Femur (tissue), 1 donor: Measurements from ENCODE around the gene ZNF609.

Experiments used
- DNase-seq: peaks from one replicate; pipeline ENCODE4 v3.0.0-alpha.2; 2017

The ZNF609 gene

GRCh38 chr15:64460206-64460723 is at the start of gene ZNF609:
Gene ZNF609, plus strand, starts transcription at chr15:64460578. Its CDS starts 38,842 bp downstream, at chr15:64499420.
- peak; percentile 96 for DNase-seq

- DNase-seq, result no peak
These were observed 48.2 kb upstream of the ZNF609 start for GRCh38 chr15:64412216-64412615.

DNA sequence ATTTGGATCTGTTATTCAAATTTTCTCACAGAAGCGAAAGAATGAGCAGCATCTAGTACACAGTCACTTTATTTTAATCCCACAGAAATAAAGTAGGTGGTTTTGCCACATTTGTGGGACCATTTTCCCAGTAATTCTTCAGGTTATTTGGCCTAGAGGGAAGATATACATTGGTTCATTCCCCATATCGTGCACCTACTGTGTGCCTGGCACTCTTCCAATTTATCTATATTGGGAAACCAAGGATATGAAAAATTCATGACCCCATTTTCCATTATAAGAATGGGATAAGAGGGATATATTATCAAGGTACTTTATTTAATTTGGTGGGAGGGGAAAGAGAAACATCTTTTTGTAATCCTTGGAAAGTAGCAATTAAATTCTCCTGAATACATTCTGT is 37.7 kb upstream of the ZNF609 start:
- no peak for DNase-seq

DNA sequence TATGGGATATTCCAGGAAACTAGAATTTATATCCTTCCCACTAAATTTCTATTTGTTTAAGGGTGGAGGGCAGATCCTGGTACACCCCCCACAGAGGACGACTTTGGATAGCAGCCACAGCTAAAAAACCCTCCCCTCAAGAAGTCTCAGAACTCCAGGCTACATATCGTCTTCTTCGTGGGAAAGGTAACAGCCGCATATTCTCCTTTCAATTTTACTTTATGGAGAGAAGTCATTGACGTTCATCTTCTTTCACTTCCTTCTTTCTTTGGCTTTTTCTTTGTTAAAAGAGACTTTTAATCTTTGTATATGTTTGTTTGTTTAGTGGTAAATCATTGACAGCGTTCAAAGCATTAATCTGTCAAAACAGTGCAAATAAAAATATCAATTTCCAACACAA is 36.4 kb upstream of the ZNF609 start:
- no peak for DNase-seq

- DNase-seq, result no peak
These were observed 35.2 kb upstream of the ZNF609 start for GRCh38 chr15:64425221-64425620.

GRCh38 chr15:64426845-64427465 is 33.4 kb upstream of the ZNF609 start:
- DNase-seq, result no peak

GRCh38 chr15:64429448-64429847 is 30.9 kb upstream of the ZNF609 start:
- DNase-seq, result no peak

- DNase-seq, result peak; percentile 62
These were observed 30.2 kb upstream of the ZNF609 start for GRCh38 chr15:64430000-64430735.

- no peak for DNase-seq
These were observed 22.4 kb upstream of the ZNF609 start for GRCh38 chr15:64437982-64438381.

DNA sequence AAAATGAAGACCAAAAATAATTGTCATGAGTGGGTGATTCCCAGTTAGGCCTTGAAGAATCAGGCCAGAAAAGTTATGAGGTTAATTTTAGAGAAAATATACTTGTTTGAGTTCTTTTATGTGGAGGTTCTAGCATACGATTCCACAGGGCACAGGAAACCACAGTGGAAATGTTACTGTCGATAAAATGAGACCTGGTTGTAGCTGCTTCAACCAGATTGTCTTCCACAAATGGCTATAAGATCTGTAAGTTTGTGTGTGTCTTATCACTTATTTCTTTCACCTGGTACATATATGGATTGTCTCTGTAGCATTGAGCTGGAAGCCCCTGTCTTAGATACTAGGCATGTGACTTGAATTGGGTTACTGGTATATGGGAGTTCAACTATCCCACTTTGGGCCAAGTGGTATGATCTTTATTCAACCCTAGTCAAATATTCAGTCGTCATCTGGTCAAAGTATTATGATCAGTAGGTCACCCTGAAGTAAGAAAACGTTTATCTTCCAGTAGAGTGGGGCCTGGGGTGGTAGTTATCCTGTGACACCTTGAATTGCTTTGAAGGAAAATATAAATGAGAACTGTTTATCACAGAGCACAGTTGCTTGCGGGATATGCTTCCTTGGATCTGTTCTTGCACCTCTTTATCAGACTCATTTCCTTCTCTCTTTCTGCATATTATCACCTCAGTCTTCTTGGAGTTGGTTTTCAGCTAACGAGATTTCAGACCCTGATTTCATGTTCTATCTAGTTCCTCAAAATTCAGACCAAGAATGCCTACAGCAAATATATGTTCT is 21.5 kb upstream of the ZNF609 start:
- DNase-seq, result no peak

DNA sequence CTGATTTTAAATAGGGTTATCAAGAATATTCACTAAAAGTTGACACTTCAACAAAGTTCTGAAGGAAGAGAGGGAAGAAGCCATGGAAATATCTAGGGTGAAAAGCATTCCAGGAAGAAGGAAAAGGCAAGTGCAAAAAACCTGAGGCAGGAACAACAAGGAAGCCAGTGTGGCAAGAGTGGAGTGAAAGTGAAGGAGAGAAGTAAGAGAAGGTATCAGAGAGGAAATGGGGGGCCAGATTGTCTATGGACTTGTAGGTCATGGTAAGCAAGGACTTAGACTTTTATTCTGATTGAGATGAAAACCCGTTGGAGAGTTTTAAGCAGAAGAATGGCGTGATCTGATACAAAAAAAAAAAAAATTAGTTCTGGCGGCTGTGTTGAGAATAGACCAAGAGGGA is 18.5 kb upstream of the ZNF609 start:
- DNase-seq, result no peak

- no peak for DNase-seq
These were observed 17.4 kb upstream of the ZNF609 start for GRCh38 chr15:64443016-64443415.

DNA sequence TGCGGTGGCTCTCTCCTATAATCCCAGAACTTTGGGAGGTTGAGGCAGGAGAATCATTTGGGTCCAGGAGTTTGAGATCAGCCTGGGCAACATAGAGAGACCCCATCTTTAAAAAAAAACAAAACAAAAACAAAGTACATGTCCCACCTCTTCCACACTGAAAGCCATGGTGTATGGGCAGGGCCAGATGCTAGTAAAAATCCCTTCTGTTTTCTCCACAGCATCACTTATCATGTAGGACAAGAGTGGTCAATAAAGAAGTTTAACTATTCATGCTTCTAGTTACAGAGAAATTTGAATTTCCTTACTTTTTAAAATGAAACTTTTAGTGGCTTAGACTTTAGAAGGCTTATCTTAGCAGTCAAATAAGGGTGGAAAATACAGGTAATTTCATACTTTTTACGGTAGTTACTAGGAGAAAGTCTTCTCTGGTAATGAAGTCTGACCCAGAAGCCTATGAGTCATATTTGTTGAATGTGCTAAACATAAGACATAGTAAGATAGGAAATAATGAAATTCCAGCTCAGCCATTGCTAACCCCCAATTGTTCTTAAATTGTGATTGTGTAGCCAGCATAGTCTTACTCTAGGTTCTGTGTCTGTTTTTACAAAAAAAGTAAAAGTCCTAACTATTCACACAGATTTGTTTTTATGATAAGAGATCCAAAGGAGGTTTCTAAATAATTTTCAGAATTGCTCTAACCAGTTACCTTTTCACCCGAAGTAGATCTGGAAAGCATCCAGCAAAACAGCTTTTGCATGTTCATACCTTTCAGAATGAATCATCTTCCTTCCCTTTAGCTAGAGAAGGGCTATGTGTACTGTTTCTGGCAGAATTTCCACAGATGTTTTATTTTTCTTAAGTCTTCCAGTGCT is 16.4 kb upstream of the ZNF609 start:
- no peak for DNase-seq

GRCh38 chr15:64444836-64445235 is 15.5 kb upstream of the ZNF609 start:
- DNase-seq, result no peak

DNA sequence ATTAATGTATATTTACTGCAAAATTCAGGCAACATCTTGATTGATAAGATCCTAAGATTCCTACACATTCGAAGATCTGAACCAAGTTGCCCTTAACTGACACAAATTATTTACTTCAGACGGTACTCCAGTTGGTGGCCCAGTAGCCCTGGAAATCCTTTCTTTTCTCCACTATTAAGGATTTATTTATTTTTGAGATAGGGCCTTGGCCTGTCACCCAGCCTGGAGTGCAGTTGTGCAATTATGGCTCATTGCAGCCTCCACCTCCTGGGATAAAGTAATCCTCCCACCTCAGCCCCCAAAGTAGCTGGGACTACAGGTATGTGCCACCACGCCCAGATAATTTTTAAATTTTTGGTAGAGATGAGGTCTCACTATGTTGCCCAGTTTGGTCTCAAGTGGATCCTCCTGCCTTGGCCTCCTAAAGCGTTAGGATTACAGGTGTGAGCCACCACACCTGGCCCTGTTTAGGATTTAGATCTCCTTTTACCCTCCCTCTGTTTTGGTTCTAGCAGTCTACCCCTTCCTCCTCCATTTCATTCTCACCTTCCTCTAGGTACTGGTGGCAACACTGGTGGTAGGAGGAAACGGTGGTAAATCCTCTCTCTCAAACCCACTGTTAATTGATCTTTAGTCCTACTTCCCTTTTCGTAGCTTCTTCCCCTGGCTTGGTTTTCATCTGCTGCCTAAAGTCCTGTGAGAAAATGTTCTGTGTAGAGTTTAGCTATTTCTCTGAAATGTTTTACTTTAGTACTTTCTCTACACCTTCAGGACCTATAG is 12.7 kb upstream of the ZNF609 start:
- DNase-seq, result no peak

DNA sequence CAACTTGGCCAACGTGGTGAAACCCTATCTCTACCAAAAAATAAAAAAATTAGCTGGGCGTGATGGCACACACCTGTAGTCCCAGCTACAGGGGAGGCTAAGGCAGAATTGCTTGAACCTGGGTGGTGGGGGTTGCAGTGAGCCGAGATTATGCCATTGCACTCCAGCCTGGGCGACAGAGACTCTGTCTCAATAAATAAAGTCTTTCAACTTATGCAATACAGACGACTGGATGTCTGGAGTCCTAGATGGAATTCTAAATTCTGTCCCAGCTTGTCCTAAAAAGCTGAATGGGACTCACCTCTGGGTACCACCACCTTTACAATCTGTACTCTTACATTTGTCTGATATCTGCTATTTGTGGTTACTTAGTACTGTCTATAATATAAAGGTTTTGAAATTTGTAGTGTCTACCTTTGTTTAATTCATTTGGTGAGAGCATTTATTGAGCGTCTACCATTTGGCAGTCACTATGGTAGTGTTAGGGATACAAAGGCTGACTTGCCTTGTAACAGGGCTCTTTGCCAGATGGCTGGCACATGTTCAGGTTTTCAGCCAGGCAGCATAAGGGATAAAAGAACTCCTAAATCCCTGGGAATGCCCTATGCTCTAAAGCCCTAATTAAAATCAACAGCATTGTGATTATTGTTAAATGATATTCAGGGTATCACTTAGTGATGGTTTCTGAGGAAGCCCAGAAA is 7.2 kb upstream of the ZNF609 start:
- DNase-seq, result no peak

DNA sequence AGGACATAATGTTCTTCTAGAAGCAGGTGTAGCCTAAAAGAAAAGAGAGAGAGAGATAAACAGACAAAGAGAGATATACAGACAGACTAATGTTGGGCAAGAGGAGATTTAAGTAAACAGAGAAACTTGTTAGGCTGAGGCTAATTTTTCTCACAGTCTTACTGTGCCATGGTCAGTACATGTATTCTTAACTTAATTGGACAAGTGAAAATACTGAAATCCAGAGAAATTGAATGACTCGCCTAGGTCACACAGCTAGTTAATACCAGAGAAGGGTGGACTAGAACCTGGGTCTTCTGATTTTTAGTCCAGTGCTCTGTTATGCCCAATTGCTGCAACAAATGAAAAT is 6.7 kb upstream of the ZNF609 start:
- no peak for DNase-seq

- DNase-seq, result no peak
These were observed 6.1 kb upstream of the ZNF609 start for GRCh38 chr15:64454282-64454681.

DNA sequence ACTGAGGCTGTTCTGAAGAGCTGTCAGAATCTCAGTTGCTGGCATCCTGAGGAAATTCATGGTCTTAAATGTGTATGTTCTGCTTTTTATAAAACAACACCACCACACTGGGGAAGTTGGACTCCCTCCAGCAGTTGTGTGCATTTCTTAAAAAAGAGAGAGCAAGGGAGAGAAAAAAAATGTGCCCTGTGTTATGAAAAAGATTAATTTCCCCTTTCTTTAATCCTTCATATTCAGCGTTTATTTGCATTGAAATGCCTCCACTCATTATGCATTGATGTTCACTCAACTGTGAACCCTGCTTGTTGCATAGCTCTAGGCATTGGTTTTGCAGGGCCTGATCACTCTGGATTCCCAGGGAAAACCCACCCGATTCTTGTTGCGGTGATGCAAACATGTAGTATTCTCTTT is 4.4 kb upstream of the ZNF609 start:
- DNase-seq, result peak; percentile 50

- DNase-seq, result no peak
These were observed 3.7 kb upstream of the ZNF609 start for GRCh38 chr15:64456634-64457108.
